K562 (cell line): ENCODE results near the gene GASK1A. TPM values are rescaled to one million over a fixed set of nuclear protein-coding genes. Genes with fewer than 3 reads are reported as not detected.

Experiments used
- ATAC-seq: fragments of 200-7000 bp; cut with Tn5 transposase; 3 replicates; pipeline ENCODE4 v1.9.1; 2020; ENCODE audit warnings: moderate library complexity
- BruUV-seq: library from RNA; stranded (reverse); fragments of 400-500 nt; replicated peaks from 2 replicates; lab custom pipeline; 2021; lab: Mats Ljungman, UMichigan
- CTCF ChIA-PET: fragments of 300-600 bp; formaldehyde crosslinking; extraction: SDS; loops from one replicate; lab custom pipeline; 2021; ENCODE audit warnings: low intra/inter-chr PET ratio; lab: Yijun Ruan, JAX
- POLR2A ChIA-PET: fragments of 300-600, 350-650 bp; sonication (Branson Sonifier 250); formaldehyde crosslinking; extraction: SDS; loops from one replicate; lab custom pipeline; 2021; ENCODE audit warnings: antibody characterized with exemption, inconsistent platforms; lab: Yijun Ruan, JAX
- DNase-seq, 4 experiments: peaks; one replicate each; pipeline versions ENCODE4 v3.0.0 to v3.0.0-alpha.2; 2011 to 2018; ENCODE audit warnings: low spot score in 3 of 4, mixed read lengths in 3 of 4; ENCODE audit errors: extremely low read depth in 1 of 4
- FAIRE-seq: peaks from 2 replicates; lab custom pipeline; 2011; peaks lifted over from hg19 to GRCh38; lab: Jason Lieb, UNC
- H2AFZ ChIP-seq: 2 replicates; pipeline ENCODE4 v1.6.0; 2011; ENCODE audit warnings: low read depth, low read length, control low read depth, inconsistent platforms
- H3K27ac ChIP-seq: fragments of 200-600 bp; 3 replicates; pipeline ENCODE4 v1.8.0; 2011; ENCODE audit warnings: low read depth, mild to moderate bottlenecking, control low read depth, inconsistent platforms, low read length, moderate library complexity, mixed read lengths; ENCODE audit errors: extremely low read depth
- H3K27me3 ChIP-seq, 2 experiments: fragments of 300-600 bp in 1 of 2; 2 replicates in 1 of 2; 3 replicates in 1 of 2; pipeline versions ENCODE4 v1.6.0 to v1.8.0; 2011; ENCODE audit warnings: inconsistent platforms in 2 of 2, low read length in 2 of 2, mild to moderate bottlenecking in 1 of 2, mixed read lengths in 1 of 2, moderate library complexity in 1 of 2; ENCODE audit not compliant: control insufficient read depth in 2 of 2, insufficient read depth in 2 of 2
- H3K36me3 ChIP-seq: fragments of 300-600 bp; 3 replicates; pipeline ENCODE4 v1.8.0; 2011; ENCODE audit warnings: mild to moderate bottlenecking, low read length, inconsistent platforms; ENCODE audit not compliant: control insufficient read depth, insufficient read depth
- H3K4me1 ChIP-seq, 2 experiments: fragments of 200-600 bp in 1 of 2; replicated peaks in 1 of 2; 2 replicates in 1 of 2; 3 replicates in 1 of 2; pipeline versions ENCODE4 v1.5.1 to v1.8.0; 2011; ENCODE audit warnings: inconsistent platforms in 2 of 2, low read length in 2 of 2, mild to moderate bottlenecking in 1 of 2, mixed read lengths in 1 of 2, moderate library complexity in 1 of 2; ENCODE audit not compliant: control insufficient read depth in 2 of 2, insufficient read depth in 2 of 2
- H3K4me2 ChIP-seq: 2 replicates; pipeline ENCODE4 v1.6.1; 2011; ENCODE audit warnings: low read length, control low read depth, inconsistent platforms, mixed read lengths; ENCODE audit not compliant: insufficient read depth
- H3K4me3 ChIP-seq: fragments of 200-600 bp; sonication (generic), shearing (Covaris generic); 2 replicates; pipeline ENCODE4 v1.5.1; 2016; ENCODE audit warnings: control low read depth, inconsistent platforms
- H3K79me2 ChIP-seq: fragments of 200-600 bp; 3 replicates; pipeline ENCODE4 v1.8.0; 2011; ENCODE audit warnings: low read length, inconsistent platforms; ENCODE audit not compliant: control insufficient read depth, insufficient read depth
- H3K9ac ChIP-seq, 2 experiments: 2 replicates each; pipeline versions ENCODE4 v1.6.0 to v1.6.1; 2011; ENCODE audit warnings: low read depth in 2 of 2, low read length in 2 of 2, control low read depth in 1 of 2, inconsistent platforms in 1 of 2, mild to moderate bottlenecking in 1 of 2, mixed read lengths in 1 of 2; ENCODE audit not compliant: insufficient read depth in 1 of 2
- H3K9me1 ChIP-seq: one replicate; pipeline ENCODE4 v1.6.0; 2011; ENCODE audit warnings: inconsistent platforms, mild to moderate bottlenecking, low read length, moderate library complexity; ENCODE audit not compliant: control insufficient read depth, insufficient read depth
- H3K9me3 ChIP-seq: replicated peaks from 2 replicates; pipeline ENCODE4 v1.5.1; 2011; ENCODE audit warnings: low read depth, low read length, inconsistent platforms; ENCODE audit not compliant: control insufficient read depth, insufficient read depth
- H4K20me1 ChIP-seq: replicated peaks from 2 replicates; pipeline ENCODE4 v1.6.1; 2011; ENCODE audit warnings: low read length, inconsistent platforms, mixed read lengths; ENCODE audit not compliant: control insufficient read depth, insufficient read depth
- ETV5 ChIP-seq: sonication (generic); formaldehyde crosslinking; IDR thresholded peaks from 2 replicates; pipeline ENCODE4 v1.4.0; 2020; ENCODE audit warnings: low read depth, mild to moderate bottlenecking, missing genetic modification reagents
- FOXM1 ChIP-seq, 2 experiments: fragments of 450-650 bp in 1 of 2; sonication (generic) in 1 of 2; formaldehyde crosslinking in 1 of 2; IDR thresholded peaks; 2 replicates each; pipeline versions ENCODE4 v1.6.1 to v1.9.0; 2017 to 2022; ENCODE audit warnings: low read depth in 2 of 2, mild to moderate bottlenecking in 2 of 2, missing genetic modification reagents in 1 of 2, moderate library complexity in 1 of 2
- HLTF ChIP-seq: fragments of 450-650 bp; IDR thresholded peaks from 2 replicates; pipeline ENCODE4 v1.6.1; 2016
- IRF2 ChIP-seq: sonication (generic); formaldehyde crosslinking; IDR thresholded peaks from 2 replicates; pipeline ENCODE4 v1.8.1; 2022; ENCODE audit warnings: mild to moderate bottlenecking, missing genetic modification reagents
- RAD21 ChIP-seq, 2 experiments: fragments of 250-450 bp in 1 of 2; fragments of 450-650 bp in 1 of 2; sonication (Bioruptor Pico) in 1 of 2; formaldehyde crosslinking in 1 of 2; IDR thresholded peaks in 1 of 2; conservative IDR thresholded peaks in 1 of 2; 2 replicates each; pipeline versions ENCODE4 v1.4.0 to v1.8.0; 2020 to 2022; ENCODE audit warnings: mild to moderate bottlenecking in 2 of 2, moderate library complexity in 1 of 2
- RREB1 ChIP-seq: fragments of 250-450 bp; sonication (Bioruptor Pico); IDR thresholded peaks from 2 replicates; pipeline ENCODE4 v1.4.0; 2020
- SMARCA4 ChIP-seq: fragments of 450-650 bp; IDR thresholded peaks from 2 replicates; pipeline ENCODE4 v1.6.1; 2016
- SMARCC2 ChIP-seq: fragments of 450-650 bp; IDR thresholded peaks from 2 replicates; pipeline ENCODE4 v1.6.1; 2017; ENCODE audit warnings: antibody characterized with exemption, moderate library complexity, mild to moderate bottlenecking, low read depth
- TAF9B ChIP-seq: fragments of 450-650 bp; IDR thresholded peaks from 2 replicates; pipeline ENCODE4 v1.6.1; 2018; ENCODE audit warnings: mild to moderate bottlenecking; ENCODE audit not compliant: partially characterized antibody
- TGIF2 ChIP-seq: sonication (generic); formaldehyde crosslinking; IDR thresholded peaks from 2 replicates; pipeline ENCODE4 v1.8.1; 2022; ENCODE audit warnings: mild to moderate bottlenecking, missing genetic modification reagents, moderate library complexity
- ZNF140 ChIP-seq: fragments of 250-450 bp; sonication (Bioruptor Pico); IDR thresholded peaks from 2 replicates; pipeline ENCODE4 v1.8.0; 2021; ENCODE audit warnings: moderate library complexity, mild to moderate bottlenecking, inconsistent platforms
- ZNF232 ChIP-seq: sonication (generic); formaldehyde crosslinking; IDR thresholded peaks from 2 replicates; pipeline ENCODE4 v1.8.0; 2022; ENCODE audit warnings: mild to moderate bottlenecking, missing genetic modification reagents
- ZNF707 ChIP-seq: fragments of 250-450 bp; sonication (Bioruptor Pico); conservative IDR thresholded peaks from 2 replicates; pipeline ENCODE4 v1.8.0; 2022; ENCODE audit warnings: inconsistent platforms, mild to moderate bottlenecking, moderate library complexity
- WGBS: fragments of 100-300 bp; shearing (Covaris generic); methylation state at CpG from one replicate; pipeline ENCODE4 v1.1.6; 2016; ENCODE audit warnings: low coverage, mixed read lengths; ENCODE audit not compliant: insufficient coverage; ENCODE audit errors: missing lambda C conversion rate; 5-methylcytosine and 5-hydroxymethylcytosine counted together
- in situ Hi-C: fragments of 300-500 bp; cut with MboI; formaldehyde crosslinking; loops from 4 replicates; pipeline ENCODE4 v1.15.0; 2018; ENCODE audit warnings: inconsistent platforms, mixed read lengths
- intact Hi-C: fragments of 100-400 bp; cut with micrococcal nuclease; formaldehyde crosslinking; loops from 2 replicates; pipeline ENCODE4 v1.14.2; 2022
- polyA plus RNA-seq, 8 experiments: library from polyadenylated mRNA; depleted of rRNA in 4 of 8; stranded (reverse) in 5 of 8; unstranded in 3 of 8; fragments of >200 nt; fragmentation: Nextera tagmentation in 2 of 8; fragmentation: Illumina TruSeq in 1 of 8; extraction: Ambion mirVana in 2 of 8; extraction: Trizol in 1 of 8; gene quantifications; 2 replicates each; pipeline versions ENCODE4 v1.2.1 to v1.2.3, GENCODE V29; 2011 to 2014; ENCODE audit warnings: inconsistent platforms in 1 of 8, missing spikeins in 1 of 8
- total RNA-seq, 7 experiments: library from RNA; depleted of rRNA in 6 of 7; stranded (reverse); fragments of >200 nt in 6 of 7; fragmentation: Illumina TruSeq in 2 of 7; extraction: Trizol in 2 of 7; gene quantifications; 2 replicates each; pipeline versions ENCODE4 v1.2.1 to v1.2.3, GENCODE V29; 2011 to 2021; ENCODE audit warnings: low replicate concordance in 1 of 7

The GASK1A gene
- total and polyA plus RNA-seq, 9 of the 15 experiments (the other 6 are each of a cell fraction or from before 2014, with no cell fraction given), result 0.04 to 0.11 (median 0.05) TPM; not detected in 5

GRCh38 chr3:42960786-42961185 is 18.3 kb upstream of the GASK1A start:
- no peak for DNase-seq
- Histone ChIP-seq H3K27me3 (no peaks in the 10 kb centered on the region), H3K4me2 (no peak overlapping the region), H2AFZ (no peak overlapping the region), H3K9me1 (no peaks in the 10 kb centered on the region), H3K9me3 (no peaks in the 10 kb centered on the region), H3K27ac (no peak overlapping the region), H3K4me1 (no peaks in the 10 kb centered on the region), H3K4me3 (no peak overlapping the region), H3K36me3 (no peaks in the 10 kb centered on the region), H3K9ac (no peak overlapping the region), H3K79me2 (no peaks in the 10 kb centered on the region), H4K20me1 (no peaks in the 10 kb centered on the region)
- WGBS, result 0% methylated on average over 1 of the region's 1 CpG
- intact Hi-C loops, result loop anchor here (1.0 to 10.0 kb wide), 5 partner anchors 114 to 1234 kb away; no protein-coding TSS in a partner anchor
- TF ChIP-seq ZNF140 (CRISPR knock-in tag) (no peak), TAF9B (no peak), TGIF2 (no peak), SMARCA4 (no peak), ZNF707 (CRISPR knock-in tag) (no peak), FOXM1 (IDR thresholded peaks at IDR 0.05; ENCODE audit: low read depth) (no peak), FOXM1 (CRISPR knock-in tag; IDR thresholded peaks at IDR 0.05; ENCODE audit: low read depth) (no peak), RREB1 (CRISPR knock-in tag) (no peak), HLTF (no peak), RAD21 (CRISPR knock-in tag; conservative IDR thresholded peaks at IDR 0.05 in 1 of 2, IDR thresholded peaks at IDR 0.05 in 1 of 2) (no peak), ETV5 (CRISPR knock-in tag) (no peak), SMARCC2 (no peak), ZNF232 (no peak), IRF2 (CRISPR knock-in tag) (no peak)
- CTCF ChIA-PET, result interaction anchor here (3.8 kb wide), 1 partner anchor 194 kb away, joined by 27 read pairs; no protein-coding TSS in a partner anchor
- in situ Hi-C loops, result loop anchor here (10.0 kb wide), 1 partner anchor 194 kb away; no protein-coding TSS in a partner anchor
- POLR2A ChIA-PET, result interaction anchor here (0.6 to 1.0 kb wide), 4 partner anchors 10 to 395 kb away, joined by 3 to 5 read pairs (median 3); no protein-coding TSS in a partner anchor
- FAIRE-seq, result no peak
- ATAC-seq, result no peak
- BruUV-seq, result no TSS peak
